Endothelial cell of umbilical vein (primary cell): ENCODE results near the gene CRELD2. TPM values are rescaled to one million over a fixed set of nuclear protein-coding genes. Genes with fewer than 3 reads are reported as not detected.

Source experiments
- BruUV-seq: library from RNA; stranded (reverse); fragments of 400-500 nt; replicated peaks from 2 replicates; lab custom pipeline; 2021; lab: Mats Ljungman, UMichigan
- CTCF ChIA-PET: fragments of 300-600, 350-600 bp; sonication (Branson Sonifier 250); formaldehyde crosslinking; loops from one replicate; lab custom pipeline; 2021; ENCODE audit warnings: antibody characterized with exemption, inconsistent platforms; lab: Charles Lee
- POLR2A ChIA-PET: fragments of 300-600, 350-600 bp; sonication (Branson Sonifier 250); formaldehyde crosslinking; loops from one replicate; lab custom pipeline; 2021; ENCODE audit warnings: antibody characterized with exemption, inconsistent platforms; lab: Charles Lee
- DNase-seq: peaks from one replicate; pipeline ENCODE4 v3.0.0-alpha.2; 2011; ENCODE audit warnings: low read depth, low spot score
- FAIRE-seq: peaks from 2 replicates; lab custom pipeline; 2011; peaks lifted over from hg19 to GRCh38; lab: Jason Lieb, UNC
- H2AFZ ChIP-seq: 2 replicates; pipeline ENCODE4 v1.6.0; 2012; ENCODE audit warnings: low read depth, low read length, control low read depth, inconsistent platforms
- H3K27ac ChIP-seq: 2 replicates; pipeline ENCODE4 v1.5.1; 2011; ENCODE audit warnings: low read depth, mild to moderate bottlenecking, control low read depth, low read length, moderate library complexity; ENCODE audit not compliant: insufficient read depth
- H3K27me3 ChIP-seq, 2 experiments: 2 replicates each; pipeline versions ENCODE4 v1.6.0 to v1.6.1; 2011; ENCODE audit warnings: low read length in 2 of 2, mixed read lengths in 1 of 2; ENCODE audit not compliant: control insufficient read depth in 2 of 2, insufficient read depth in 2 of 2
- H3K36me3 ChIP-seq, 2 experiments: 2 replicates in 1 of 2; 3 replicates in 1 of 2; pipeline ENCODE4 v1.5.1; 2011; ENCODE audit warnings: low read length in 2 of 2, mild to moderate bottlenecking in 1 of 2, moderate library complexity in 1 of 2; ENCODE audit not compliant: control insufficient read depth in 2 of 2, insufficient read depth in 2 of 2; ENCODE audit errors: extremely low read depth in 1 of 2
- H3K4me1 ChIP-seq: 3 replicates; pipeline ENCODE4 v1.5.1; 2011; ENCODE audit warnings: mild to moderate bottlenecking, low read length; ENCODE audit not compliant: control insufficient read depth, insufficient read depth; ENCODE audit errors: extremely low read depth
- H3K4me2 ChIP-seq: 2 replicates; pipeline ENCODE4 v1.6.1; 2011; ENCODE audit warnings: low read length, control low read depth, mixed read lengths; ENCODE audit not compliant: insufficient read depth
- H3K4me3 ChIP-seq, 3 experiments: fragments of 200-600 bp in 1 of 3; sonication (generic), shearing (Covaris generic) in 1 of 3; replicated peaks in 1 of 3; 2 replicates each; pipeline ENCODE4 v1.5.1; 2011 to 2016; ENCODE audit warnings: control low read depth in 3 of 3, low read length in 3 of 3, mild to moderate bottlenecking in 2 of 3, inconsistent platforms in 1 of 3, low read depth in 1 of 3, moderate library complexity in 1 of 3; ENCODE audit not compliant: insufficient read depth in 1 of 3
- H3K79me2 ChIP-seq: 2 replicates; pipeline ENCODE4 v1.6.0; 2012; ENCODE audit warnings: low read length, inconsistent platforms; ENCODE audit not compliant: control insufficient read depth, insufficient read depth
- H3K9ac ChIP-seq: replicated peaks from 2 replicates; pipeline ENCODE3; 2011; ENCODE audit warnings: low read length, control low read depth; ENCODE audit not compliant: insufficient read depth; ENCODE audit errors: extremely low read depth
- H3K9me1 ChIP-seq: replicated peaks from 3 replicates; pipeline ENCODE4 v1.6.0; 2011; ENCODE audit warnings: mild to moderate bottlenecking, low read length; ENCODE audit not compliant: control insufficient read depth, insufficient read depth; ENCODE audit errors: extremely low read depth
- H3K9me3 ChIP-seq: replicated peaks from 2 replicates; pipeline ENCODE4 v1.5.1; 2012; ENCODE audit warnings: low read length, inconsistent platforms; ENCODE audit not compliant: control insufficient read depth, insufficient read depth
- H4K20me1 ChIP-seq: replicated peaks from 2 replicates; pipeline ENCODE3; 2011; ENCODE audit warnings: mild to moderate bottlenecking, low read length; ENCODE audit not compliant: control insufficient read depth, insufficient read depth; ENCODE audit errors: extremely low read depth
- EZH2 ChIP-seq: IDR thresholded peaks from 2 replicates; pipeline ENCODE4 v1.6.1; 2012; ENCODE audit warnings: borderline replicate concordance, low read depth, mild to moderate bottlenecking, moderate library complexity, low read length, inconsistent platforms; ENCODE audit not compliant: severe bottlenecking
- FOS ChIP-seq: IDR thresholded peaks from 2 replicates; pipeline ENCODE4 v1.6.1; 2011; ENCODE audit warnings: mild to moderate bottlenecking, low read length, moderate library complexity, borderline replicate concordance; ENCODE audit not compliant: insufficient read depth
- GATA2 ChIP-seq: IDR thresholded peaks from 2 replicates; pipeline ENCODE4 v1.7.0; 2011; ENCODE audit warnings: low read depth, mild to moderate bottlenecking, moderate library complexity, mixed read lengths, low read length; ENCODE audit not compliant: insufficient read length, insufficient read depth
- JUN ChIP-seq: IDR thresholded peaks from 2 replicates; pipeline ENCODE4 v1.6.1; 2011; ENCODE audit warnings: borderline replicate concordance, low read depth; ENCODE audit not compliant: insufficient read length, insufficient read depth
- MYC ChIP-seq: IDR thresholded peaks from one replicate; pipeline ENCODE4 v1.6.1; 2011; ENCODE audit warnings: mild to moderate bottlenecking, low read depth, low read length
- POLR2A ChIP-seq: IDR thresholded peaks from 2 replicates; pipeline ENCODE4 v1.6.1; 2012; ENCODE audit warnings: low read depth, mild to moderate bottlenecking, control low read depth, low read length
- POLR2AphosphoS5 ChIP-seq: IDR thresholded peaks from 2 replicates; pipeline ENCODE4 v1.6.1; 2012; ENCODE audit warnings: low read depth, mild to moderate bottlenecking, control low read depth, low read length, moderate library complexity; ENCODE audit not compliant: insufficient read depth
- dilution Hi-C: fragments of 300-500 bp; cut with MboI; formaldehyde crosslinking; loops from one replicate; pipeline ENCODE4 v1.15.0; 2019; ENCODE audit warnings: low sequenced_read_pairs; ENCODE audit not compliant: extremely low pct_ligation_motif_present
- intact Hi-C: fragments of 100-400 bp; cut with micrococcal nuclease; formaldehyde crosslinking; loops from one replicate; pipeline ENCODE4 v1.10.0; 2022
- polyA plus RNA-seq, 4 experiments: library from polyadenylated mRNA; depleted of rRNA in 3 of 4; stranded (reverse) in 3 of 4; unstranded in 1 of 4; fragments of >200 nt; gene quantifications; 2 replicates each; pipeline versions ENCODE4 v1.2.1 to v1.2.3, GENCODE V29; 2011 to 2012; ENCODE audit warnings: missing spikeins in 1 of 4
- total RNA-seq: library from RNA; stranded (reverse); gene quantifications from 2 replicates; pipeline ENCODE4 v1.2.3, GENCODE V29; 2021
- TF ChIP-seq, protein P1 (sequence below), 2 donors: IDR thresholded peaks; 1 replicate in 1 of 2; 2 replicates in 1 of 2; pipeline ENCODE4 v1.5.1; 2011; ENCODE audit warnings: low read length in 2 of 2, mild to moderate bottlenecking in 2 of 2, moderate library complexity in 2 of 2, control low read depth in 1 of 2, inconsistent platforms in 1 of 2, low read depth in 1 of 2; ENCODE audit not compliant: insufficient read depth in 1 of 2; ENCODE audit errors: extremely low read depth in 1 of 2
- TF ChIP-seq, protein P2 (sequence below): IDR thresholded peaks from 2 replicates; pipeline ENCODE4 v1.6.1; 2011; ENCODE audit not compliant: insufficient read depth, insufficient read length

The CRELD2 gene
- total and polyA plus RNA-seq, 2 donors (not counting 3 experiments of a cell fraction or from before 2014, with no cell fraction given): 71.0 to 86.3 TPM

DNA sequence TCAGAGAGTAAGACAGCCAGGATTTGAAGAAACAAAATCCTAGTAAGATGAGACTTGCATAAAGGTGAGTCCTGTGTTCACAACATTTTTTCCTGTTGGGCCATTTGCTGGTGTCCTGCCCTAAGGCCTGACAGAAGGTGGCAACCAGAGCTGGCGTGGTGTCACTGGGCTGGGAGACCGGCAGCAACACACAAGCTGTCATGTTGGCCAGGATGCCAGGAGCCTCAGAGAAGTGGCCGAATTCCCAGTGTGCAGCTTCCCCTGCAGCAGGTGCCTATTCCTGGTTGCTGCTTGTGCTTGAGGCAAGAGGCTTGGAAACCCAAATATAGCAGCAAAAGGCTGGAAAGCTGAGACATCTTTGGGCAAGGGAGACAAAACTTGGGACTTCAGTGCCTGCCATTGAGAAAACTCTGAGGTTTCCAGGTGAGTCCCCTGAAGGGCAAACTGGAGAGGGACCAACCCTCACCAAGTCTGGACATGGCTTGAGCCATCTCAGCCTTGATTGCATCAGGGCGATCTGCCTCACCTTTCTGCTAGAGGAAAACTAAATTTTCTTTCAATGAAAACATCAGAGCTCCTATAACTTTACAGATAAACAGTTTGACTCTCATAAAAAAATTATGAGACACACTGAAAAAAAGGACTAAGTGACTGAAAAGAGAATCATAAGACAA lies 26.1 kb upstream of the CRELD2 start:
- H3K9me3 ChIP-seq: no peaks in the 10 kb centered on the region
- DNase-seq (no peak), FAIRE-seq (no peak)
- intact Hi-C loops (no loop called here), dilution Hi-C loops (no loop called here)
- H2AFZ ChIP-seq: no peak overlapping the region
- BruUV-seq: no TSS peak
- H3K4me1 ChIP-seq: no peaks in the 10 kb centered on the region
- no peak overlapping the region for H3K4me2 ChIP-seq
- TF ChIP-seq MYC (no peak), POLR2AphosphoS5 (no peak), POLR2A (no peak), GATA2 (no peak), FOS (no peak), JUN (no peak), EZH2 (no peak)
- TF ChIP-seq, protein P1, sequence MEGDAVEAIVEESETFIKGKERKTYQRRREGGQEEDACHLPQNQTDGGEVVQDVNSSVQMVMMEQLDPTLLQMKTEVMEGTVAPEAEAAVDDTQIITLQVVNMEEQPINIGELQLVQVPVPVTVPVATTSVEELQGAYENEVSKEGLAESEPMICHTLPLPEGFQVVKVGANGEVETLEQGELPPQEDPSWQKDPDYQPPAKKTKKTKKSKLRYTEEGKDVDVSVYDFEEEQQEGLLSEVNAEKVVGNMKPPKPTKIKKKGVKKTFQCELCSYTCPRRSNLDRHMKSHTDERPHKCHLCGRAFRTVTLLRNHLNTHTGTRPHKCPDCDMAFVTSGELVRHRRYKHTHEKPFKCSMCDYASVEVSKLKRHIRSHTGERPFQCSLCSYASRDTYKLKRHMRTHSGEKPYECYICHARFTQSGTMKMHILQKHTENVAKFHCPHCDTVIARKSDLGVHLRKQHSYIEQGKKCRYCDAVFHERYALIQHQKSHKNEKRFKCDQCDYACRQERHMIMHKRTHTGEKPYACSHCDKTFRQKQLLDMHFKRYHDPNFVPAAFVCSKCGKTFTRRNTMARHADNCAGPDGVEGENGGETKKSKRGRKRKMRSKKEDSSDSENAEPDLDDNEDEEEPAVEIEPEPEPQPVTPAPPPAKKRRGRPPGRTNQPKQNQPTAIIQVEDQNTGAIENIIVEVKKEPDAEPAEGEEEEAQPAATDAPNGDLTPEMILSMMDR (IDR thresholded peaks at IDR 0.05; ENCODE audit: extremely low read depth in 1 of 2, insufficient read depth in 1 of 2, low read depth in 1 of 2, low read length in 2 of 2): no peak
- TF ChIP-seq, protein P2, sequence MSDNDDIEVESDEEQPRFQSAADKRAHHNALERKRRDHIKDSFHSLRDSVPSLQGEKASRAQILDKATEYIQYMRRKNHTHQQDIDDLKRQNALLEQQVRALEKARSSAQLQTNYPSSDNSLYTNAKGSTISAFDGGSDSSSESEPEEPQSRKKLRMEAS: no peak
- H3K4me3 ChIP-seq: no peak overlapping the region
- no peak overlapping the region for H3K27ac ChIP-seq
- no peaks in the 10 kb centered on the region for H4K20me1 ChIP-seq
- no peaks in the 10 kb centered on the region for H3K27me3 ChIP-seq
- peaks cover 12% of the 10 kb centered on the region for H3K79me2 ChIP-seq
- ChIA-PET POLR2A (no interaction called here), CTCF (no interaction called here)
- no peaks in the 10 kb centered on the region for H3K9me1 ChIP-seq
- H3K9ac ChIP-seq: no peak overlapping the region
- peaks cover 4 to 18% of the 10 kb centered on the region in 2 experiments for H3K36me3 ChIP-seq
